ENCODE data around the gene CGRRF1.

CGRRF1 gene

GRCh38 chr14:54498095-54498531 lies 11.6 kb upstream of the CGRRF1 start:
- no peak for TF ChIP-seq CTCF (IDR thresholded peaks at IDR 0.05; ENCODE audit: control insufficient read depth, extremely low read depth, insufficient read depth)
- DNase-seq (ENCODE audit: low read depth), result no peak
- H3K4me3 ChIP-seq (ENCODE audit: low read depth, low read length), result no peak overlapping the region

GRCh38 chr14:54498579-54498978 lies 11.1 kb upstream of the CGRRF1 start:
- TF ChIP-seq CTCF (IDR thresholded peaks at IDR 0.05; ENCODE audit: control insufficient read depth, extremely low read depth, insufficient read depth), result no peak
- no peak overlapping the region for H3K4me3 ChIP-seq (ENCODE audit: low read depth, low read length)
- no peak for DNase-seq (ENCODE audit: low read depth)

GRCh38 chr14:54500744-54501143 lies 9.0 kb upstream of the CGRRF1 start:
- H3K4me3 ChIP-seq (ENCODE audit: low read depth, low read length), result no peak overlapping the region
- no peak for DNase-seq (ENCODE audit: low read depth)
- TF ChIP-seq CTCF (IDR thresholded peaks at IDR 0.05; ENCODE audit: control insufficient read depth, extremely low read depth, insufficient read depth), result no peak

GRCh38 chr14:54501480-54501879 lies 8.2 kb upstream of the CGRRF1 start:
- no peak overlapping the region for H3K4me3 ChIP-seq (ENCODE audit: low read depth, low read length)
- no peak for TF ChIP-seq CTCF (IDR thresholded peaks at IDR 0.05; ENCODE audit: control insufficient read depth, extremely low read depth, insufficient read depth)
- DNase-seq (ENCODE audit: low read depth), result no peak

GRCh38 chr14:54502602-54503001 lies 7.1 kb upstream of the CGRRF1 start:
- no peak for TF ChIP-seq CTCF (IDR thresholded peaks at IDR 0.05; ENCODE audit: control insufficient read depth, extremely low read depth, insufficient read depth)
- no peak for DNase-seq (ENCODE audit: low read depth)
- no peak overlapping the region for H3K4me3 ChIP-seq (ENCODE audit: low read depth, low read length)

- no peak for DNase-seq (ENCODE audit: low read depth)
- H3K4me3 ChIP-seq (ENCODE audit: low read depth, low read length), result no peak overlapping the region
- peak; percentile 59 for TF ChIP-seq CTCF (IDR thresholded peaks at IDR 0.05; ENCODE audit: control insufficient read depth, extremely low read depth, insufficient read depth)
Measured at GRCh38 chr14:54503486-54503885, 6.2 kb upstream of the CGRRF1 start.

- no peak for TF ChIP-seq CTCF (IDR thresholded peaks at IDR 0.05; ENCODE audit: control insufficient read depth, extremely low read depth, insufficient read depth)
- H3K4me3 ChIP-seq (ENCODE audit: low read depth, low read length), result no peak overlapping the region
- no peak for DNase-seq (ENCODE audit: low read depth)
Measured at GRCh38 chr14:54512393-54512792, 2.7 kb downstream of the CGRRF1 start.

Measured in LNCaP clone FGC (cell line).